Transverse colon (tissue), 4 donors: ENCODE results near the gene GLUD2. TPM values are rescaled to one million over a fixed set of nuclear protein-coding genes. Genes with fewer than 3 reads are reported as not detected.

Experiments used
- DNase-seq: peaks from one replicate; pipeline ENCODE4 v3.0.0-alpha.2; 2019
- H3K27ac ChIP-seq, 4 donors: fragments of 200-600 bp; sonication (generic); 2 replicates each; pipeline ENCODE4 v1.5.1; 2016 to 2018; ENCODE audit warnings: inconsistent platforms in 4 of 4
- H3K27me3 ChIP-seq: fragments of 200-600 bp; sonication (generic); 2 replicates; pipeline ENCODE4 v1.5.1; 2017; ENCODE audit warnings: inconsistent platforms
- H3K36me3 ChIP-seq, 4 donors: fragments of 200-600 bp; sonication (generic); 2 replicates each; pipeline ENCODE4 v1.5.1; 2017 to 2019; ENCODE audit warnings: inconsistent platforms in 4 of 4
- H3K4me1 ChIP-seq, 4 donors: fragments of 200-600 bp; sonication (generic); 2 replicates each; pipeline ENCODE4 v1.5.1; 2017 to 2020; ENCODE audit warnings: inconsistent platforms in 4 of 4
- H3K4me3 ChIP-seq, 4 donors: fragments of 200-600 bp; sonication (generic); 1 replicate in 1 of 4; 2 replicates in 3 of 4; pipeline versions ENCODE4 v1.5.1 to v1.6.1; 2017 to 2019; ENCODE audit warnings: inconsistent platforms in 4 of 4
- H3K9me3 ChIP-seq, 2 donors: fragments of 200-600 bp; sonication (generic); 2 replicates each; pipeline ENCODE4 v1.5.1; 2017 to 2019; ENCODE audit warnings: inconsistent platforms in 2 of 2
- EP300 ChIP-seq: sonication (generic); formaldehyde crosslinking; IDR thresholded peaks from one replicate; pipeline ENCODE4 v1.6.1; 2017; ENCODE audit warnings: antibody characterized with exemption, low read depth
- POLR2A ChIP-seq: fragments of 450-650 bp; IDR thresholded peaks from one replicate; pipeline ENCODE4 v1.6.1; 2016; ENCODE audit warnings: antibody characterized with exemption, mild to moderate bottlenecking, moderate library complexity
- POLR2AphosphoS5 ChIP-seq, 3 donors: sonication (generic); formaldehyde crosslinking; IDR thresholded peaks; one replicate each; pipeline ENCODE4 v1.6.1; 2016; ENCODE audit warnings: antibody characterized with exemption in 3 of 3
- WGBS, 2 donors: methylation state at CpG; one replicate each; pipeline ENCODE4 v1.1.5; 2018; ENCODE audit warnings: low coverage in 1 of 2; 5-methylcytosine and 5-hydroxymethylcytosine counted together
- in situ Hi-C, 4 donors: fragments of 200-750 bp; cut with MboI; loops; one replicate each; pipeline versions ENCODE4 v1.15.0 to v1.15.1; 2017; ENCODE audit warnings: low sequenced_read_pairs in 3 of 4, low pct_ligation_motif_present in 1 of 4, low pct_unique_long_range_greater_than_20kb in 1 of 4
- intact Hi-C: fragments of 100-400 bp; cut with DNase I; formaldehyde crosslinking; loops from one replicate; pipeline ENCODE4 v1.15.1; 2023; ENCODE audit warnings: low total_unique reads
- total RNA-seq, 4 donors: library from RNA; depleted of rRNA; stranded (reverse); fragments of >200 nt; gene quantifications; one replicate each; pipeline ENCODE4 v1.1.0, GENCODE V29; 2016
- TF ChIP-seq, protein P1 (sequence below), 5 experiments: fragments of 200-600 bp in 3 of 5; fragments of 450-650 bp in 2 of 5; sonication (generic) in 3 of 5; IDR thresholded peaks; 1 replicate in 2 of 5; 2 replicates in 3 of 5; pipeline ENCODE4 v1.5.1; 2016 to 2017; ENCODE audit warnings: antibody characterized with exemption in 5 of 5, inconsistent platforms in 3 of 5, mild to moderate bottlenecking in 2 of 5, moderate library complexity in 1 of 5

GLUD2 gene
- total RNA-seq, 4 donors from 2014 or later, result 0.79 to 5.0 (median 1.2) TPM; not detected in 1

DNA sequence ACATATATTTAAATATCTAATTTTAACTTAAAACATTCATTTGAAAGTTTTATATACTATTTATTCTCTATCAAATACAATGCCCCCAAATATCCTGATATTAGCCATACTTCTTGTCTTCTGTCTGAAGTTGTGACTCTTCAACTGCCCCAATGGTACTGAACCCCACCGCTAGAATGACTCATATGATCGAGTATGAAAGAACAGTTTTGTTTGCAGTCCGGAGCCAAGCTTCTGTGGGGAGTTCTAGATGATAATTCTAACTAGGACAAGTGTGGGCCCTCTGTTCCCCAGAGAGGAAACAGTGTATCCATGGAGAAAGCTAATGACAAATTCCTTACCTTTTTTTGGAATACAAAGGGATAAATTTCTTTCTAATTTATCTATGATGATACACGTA lies 37.2 kb upstream of the GLUD2 start:
- in situ Hi-C loops, result no loop called here
- WGBS, 2 donors, result 60 to 100% methylated on average over 1 to 4 of the region's 4 CpGs
- TF ChIP-seq POLR2AphosphoS5 (IDR thresholded peaks at IDR 0.05) (no peak), POLR2A (no peak), EP300 (no peak)
- TF ChIP-seq, protein P1, sequence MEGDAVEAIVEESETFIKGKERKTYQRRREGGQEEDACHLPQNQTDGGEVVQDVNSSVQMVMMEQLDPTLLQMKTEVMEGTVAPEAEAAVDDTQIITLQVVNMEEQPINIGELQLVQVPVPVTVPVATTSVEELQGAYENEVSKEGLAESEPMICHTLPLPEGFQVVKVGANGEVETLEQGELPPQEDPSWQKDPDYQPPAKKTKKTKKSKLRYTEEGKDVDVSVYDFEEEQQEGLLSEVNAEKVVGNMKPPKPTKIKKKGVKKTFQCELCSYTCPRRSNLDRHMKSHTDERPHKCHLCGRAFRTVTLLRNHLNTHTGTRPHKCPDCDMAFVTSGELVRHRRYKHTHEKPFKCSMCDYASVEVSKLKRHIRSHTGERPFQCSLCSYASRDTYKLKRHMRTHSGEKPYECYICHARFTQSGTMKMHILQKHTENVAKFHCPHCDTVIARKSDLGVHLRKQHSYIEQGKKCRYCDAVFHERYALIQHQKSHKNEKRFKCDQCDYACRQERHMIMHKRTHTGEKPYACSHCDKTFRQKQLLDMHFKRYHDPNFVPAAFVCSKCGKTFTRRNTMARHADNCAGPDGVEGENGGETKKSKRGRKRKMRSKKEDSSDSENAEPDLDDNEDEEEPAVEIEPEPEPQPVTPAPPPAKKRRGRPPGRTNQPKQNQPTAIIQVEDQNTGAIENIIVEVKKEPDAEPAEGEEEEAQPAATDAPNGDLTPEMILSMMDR (IDR thresholded peaks at IDR 0.05), result no peak
- DNase-seq, result no peak
- H3K27me3 ChIP-seq, result no peaks in the 10 kb centered on the region
- H3K9me3 ChIP-seq, result no peaks in the 10 kb centered on the region
- no peaks in the 10 kb centered on the region for H3K4me1 ChIP-seq
- intact Hi-C loops, result no loop called here
- H3K27ac ChIP-seq, result no peak overlapping the region
- no peaks in the 10 kb centered on the region for H3K36me3 ChIP-seq
- no peak overlapping the region for H3K4me3 ChIP-seq

DNA sequence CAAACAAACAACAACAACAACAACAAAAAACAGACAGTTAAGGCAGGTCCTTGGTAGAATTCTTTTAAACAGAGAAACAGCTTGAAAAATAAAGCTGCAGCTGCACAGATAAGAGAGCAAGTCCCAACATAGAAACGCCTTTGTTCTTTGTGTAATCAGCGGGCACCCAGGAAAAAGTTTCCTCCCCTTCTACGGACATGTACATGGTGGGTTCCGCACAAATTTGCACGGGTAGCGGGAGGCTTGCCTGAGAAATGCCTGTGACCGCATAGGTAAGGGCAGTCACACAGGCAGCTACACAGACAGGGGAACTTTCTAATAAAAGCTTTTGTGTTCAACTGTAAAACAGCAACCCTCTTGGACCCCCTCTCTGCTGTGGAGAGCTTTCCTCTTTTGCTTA lies 36.2 kb upstream of the GLUD2 start:
- TF ChIP-seq EP300, result no peak
- TF ChIP-seq, protein P1 (IDR thresholded peaks at IDR 0.05), result no peak
- no peak for TF ChIP-seq POLR2AphosphoS5 (IDR thresholded peaks at IDR 0.05)
- TF ChIP-seq POLR2A, result no peak
- no peak overlapping the region for H3K27ac ChIP-seq
- DNase-seq, result no peak
- no peaks in the 10 kb centered on the region for H3K36me3 ChIP-seq
- no peaks in the 10 kb centered on the region for H3K4me1 ChIP-seq
- no peak overlapping the region for H3K4me3 ChIP-seq
- in situ Hi-C loops, result no loop called here
- 44 to 68% methylated on average over 2 to 7 of the region's 7 CpGs for WGBS, 2 donors
- H3K9me3 ChIP-seq, result no peaks in the 10 kb centered on the region
- no peaks in the 10 kb centered on the region for H3K27me3 ChIP-seq
- intact Hi-C loops, result no loop called here

- in situ Hi-C loops, result no loop called here
- H3K9me3 ChIP-seq, result no peaks in the 10 kb centered on the region
- intact Hi-C loops, result no loop called here
- TF ChIP-seq POLR2AphosphoS5 (IDR thresholded peaks at IDR 0.05) (no peak), POLR2A (no peak), EP300 (no peak)
- TF ChIP-seq, protein P1 (IDR thresholded peaks at IDR 0.05), result no peak
- H3K27me3 ChIP-seq, result no peaks in the 10 kb centered on the region
- DNase-seq, result no peak
- H3K4me1 ChIP-seq, result no peaks in the 10 kb centered on the region
- H3K4me3 ChIP-seq, result no peak overlapping the region
- H3K27ac ChIP-seq, result no peak overlapping the region
- no peaks in the 10 kb centered on the region for H3K36me3 ChIP-seq
Measured at GRCh38 chrX:121013897-121014455, 33.4 kb upstream of the GLUD2 start.

GRCh38 chrX:121014826-121015225 lies 32.6 kb upstream of the GLUD2 start:
- intact Hi-C loops, result no loop called here
- no peak overlapping the region for H3K4me3 ChIP-seq
- H3K27ac ChIP-seq, result no peak overlapping the region
- no peaks in the 10 kb centered on the region for H3K27me3 ChIP-seq
- WGBS, 2 donors, result 88% methylated on average over 2 of the region's 2 CpGs; no CpG with 5 or more reads in 1 of the 2 donors
- in situ Hi-C loops, result no loop called here
- H3K36me3 ChIP-seq, result no peaks in the 10 kb centered on the region
- DNase-seq, result no peak
- no peaks in the 10 kb centered on the region for H3K4me1 ChIP-seq
- no peaks in the 10 kb centered on the region for H3K9me3 ChIP-seq
- no peak for TF ChIP-seq POLR2AphosphoS5 (IDR thresholded peaks at IDR 0.05)
- no peak for TF ChIP-seq POLR2A
- TF ChIP-seq, protein P1 (IDR thresholded peaks at IDR 0.05), result no peak
- TF ChIP-seq EP300, result no peak
